IMR-90 (cell line): ENCODE results near the gene ATP11A. TPM values are rescaled to one million over a fixed set of nuclear protein-coding genes. Genes with fewer than 3 reads are reported as not detected.

Experiments
- ATAC-seq: fragments of 200-7000 bp; cut with Tn5 transposase; 2 replicates; pipeline ENCODE4 v1.9.1; 2020; ENCODE audit warnings: low read depth, mild to moderate bottlenecking, moderate library complexity
- BruUV-seq: library from RNA; stranded (reverse); fragments of 400-500 nt; replicated peaks from 2 replicates; lab custom pipeline; 2021; lab: Mats Ljungman, UMichigan
- CTCF ChIA-PET: fragments of 300-600 bp; formaldehyde crosslinking; extraction: SDS; loops from one replicate; lab custom pipeline; 2021; ENCODE audit warnings: antibody characterized with exemption; lab: Yijun Ruan, JAX
- POLR2A ChIA-PET: fragments of 300-600 bp; sonication (Branson Sonifier 250); formaldehyde crosslinking; loops from one replicate; lab custom pipeline; 2022; ENCODE audit warnings: antibody characterized with exemption; ENCODE audit not compliant: unreplicated experiment; lab: Charles Lee
- DNase-seq: peaks from one replicate; pipeline ENCODE4 v3.0.0; 2013
- H2AFZ ChIP-seq: replicated peaks from 2 replicates; pipeline ENCODE3; 2013; ENCODE audit warnings: low read length, mild to moderate bottlenecking; ENCODE audit not compliant: poor library complexity
- H2AK5ac ChIP-seq: 2 replicates; pipeline ENCODE4 v1.6.1; 2013; ENCODE audit warnings: low read depth, low read length, inconsistent platforms
- H2AK9ac ChIP-seq: replicated peaks from 2 replicates; pipeline ENCODE3; 2013; ENCODE audit warnings: mild to moderate bottlenecking, low read depth, low read length, moderate library complexity; ENCODE audit not compliant: poor library complexity
- H2BK120ac ChIP-seq: 2 replicates; pipeline ENCODE4 v1.6.1; 2013; ENCODE audit warnings: low read depth, low read length, inconsistent platforms
- H2BK15ac ChIP-seq: 3 replicates; pipeline ENCODE4 v1.6.1; 2013; ENCODE audit warnings: low read depth, low read length, inconsistent platforms
- H2BK20ac ChIP-seq: 2 replicates; pipeline ENCODE4 v1.6.1; 2013; ENCODE audit warnings: low read depth, mild to moderate bottlenecking, inconsistent platforms, low read length, moderate library complexity
- H2BK5ac ChIP-seq: 2 replicates; pipeline ENCODE4 v1.6.1; 2013; ENCODE audit warnings: mild to moderate bottlenecking, low read depth, low read length, inconsistent platforms; ENCODE audit not compliant: poor library complexity, severe bottlenecking
- H3K14ac ChIP-seq: replicated peaks from 2 replicates; pipeline ENCODE4 v1.6.1; 2013; ENCODE audit warnings: low read depth, low read length, inconsistent platforms
- H3K18ac ChIP-seq: 2 replicates; pipeline ENCODE4 v1.6.1; 2013; ENCODE audit warnings: low read depth, low read length, control low read depth
- H3K23ac ChIP-seq: 2 replicates; pipeline ENCODE4 v1.6.1; 2013; ENCODE audit warnings: low read depth, low read length, inconsistent platforms
- H3K27ac ChIP-seq: 2 replicates; pipeline ENCODE4 v1.5.1; 2013; ENCODE audit warnings: mild to moderate bottlenecking, control low read depth, low read length; ENCODE audit not compliant: insufficient read depth
- H3K27me3 ChIP-seq: 2 replicates; pipeline ENCODE4 v1.6.1; 2013; ENCODE audit warnings: low read length; ENCODE audit not compliant: control insufficient read depth, insufficient read depth
- H3K36me3 ChIP-seq: 2 replicates; pipeline ENCODE4 v1.6.1; 2013; ENCODE audit warnings: low read length, mixed read lengths; ENCODE audit not compliant: control insufficient read depth, insufficient read depth
- H3K4ac ChIP-seq: 2 replicates; pipeline ENCODE4 v1.6.1; 2013; ENCODE audit warnings: low read depth, low read length, inconsistent platforms
- H3K4me1 ChIP-seq: 2 replicates; pipeline ENCODE4 v1.6.1; 2013; ENCODE audit warnings: low read length, mixed read lengths; ENCODE audit not compliant: control insufficient read depth, insufficient read depth
- H3K4me2 ChIP-seq: 2 replicates; pipeline ENCODE4 v1.6.1; 2013; ENCODE audit warnings: low read depth, mild to moderate bottlenecking, control low read depth, low read length, moderate library complexity
- H3K4me3 ChIP-seq: 2 replicates; pipeline ENCODE4 v1.5.1; 2013; ENCODE audit warnings: low read depth, mild to moderate bottlenecking, control low read depth, low read length, moderate library complexity; ENCODE audit not compliant: insufficient read depth
- H3K56ac ChIP-seq: 2 replicates; pipeline ENCODE4 v1.6.1; 2013; ENCODE audit warnings: low read length, inconsistent platforms; ENCODE audit not compliant: insufficient read depth; ENCODE audit errors: extremely low read depth
- H3K79me1 ChIP-seq, 2 experiments: 2 replicates each; pipeline ENCODE4 v1.6.1; 2013; ENCODE audit warnings: low read length in 2 of 2, inconsistent platforms in 1 of 2, low read depth in 1 of 2
- H3K9ac ChIP-seq: 2 replicates; pipeline ENCODE4 v1.6.1; 2013; ENCODE audit warnings: low read depth, low read length, control low read depth
- H3K9me1 ChIP-seq: 2 replicates; pipeline ENCODE4 v1.6.1; 2013; ENCODE audit warnings: low read length, inconsistent platforms; ENCODE audit not compliant: insufficient read depth
- H3K9me3 ChIP-seq: 2 replicates; pipeline ENCODE4 v1.6.1; 2013; ENCODE audit warnings: low read length; ENCODE audit not compliant: control insufficient read depth, insufficient read depth
- H4K20me1 ChIP-seq: 2 replicates; pipeline ENCODE4 v1.6.1; 2013; ENCODE audit warnings: low read length, inconsistent platforms; ENCODE audit not compliant: insufficient read depth
- H4K5ac ChIP-seq: 2 replicates; pipeline ENCODE4 v1.6.1; 2013; ENCODE audit warnings: mild to moderate bottlenecking, low read depth, low read length, control low read depth
- H4K8ac ChIP-seq, 2 experiments: 2 replicates each; pipeline ENCODE4 v1.6.1; 2013; ENCODE audit warnings: low read depth in 2 of 2, low read length in 2 of 2, control low read depth in 1 of 2, inconsistent platforms in 1 of 2
- H4K91ac ChIP-seq: 2 replicates; pipeline ENCODE4 v1.6.1; 2013; ENCODE audit warnings: low read depth, low read length, inconsistent platforms; ENCODE audit not compliant: insufficient read depth
- CEBPB ChIP-seq: IDR thresholded peaks from 2 replicates; pipeline ENCODE4 v1.6.1; 2012; ENCODE audit warnings: low read depth, low read length, improper control_type of control experiment
- CHD1 ChIP-seq: IDR thresholded peaks from 2 replicates; pipeline ENCODE4 v1.6.1; 2012; ENCODE audit warnings: low read depth, low read length, improper control_type of control experiment
- POLR2A ChIP-seq: IDR thresholded peaks from 2 replicates; pipeline ENCODE4 v1.6.1; 2012; ENCODE audit warnings: mild to moderate bottlenecking, low read depth, low read length
- RCOR1 ChIP-seq: IDR thresholded peaks from 2 replicates; pipeline ENCODE4 v1.6.1; 2012; ENCODE audit warnings: mild to moderate bottlenecking, low read length, improper control_type of control experiment; ENCODE audit not compliant: insufficient replicate concordance
- RFX5 ChIP-seq: IDR thresholded peaks from 2 replicates; pipeline ENCODE4 v1.8.0; 2012; ENCODE audit warnings: low read depth, mild to moderate bottlenecking, low read length, moderate library complexity
- WGBS, 2 experiments: methylation state at CpG; one replicate each; pipeline versions ENCODE4 v1.1.5 to v1.1.7; 2013; ENCODE audit warnings: missing lambda C conversion rate in 2 of 2; ENCODE audit not compliant: insufficient read length in 1 of 2; ENCODE audit errors: extremely low coverage in 2 of 2; 5-methylcytosine and 5-hydroxymethylcytosine counted together
- dilution Hi-C: fragments of 300-500 bp; cut with HindIII; formaldehyde crosslinking; loops from one replicate; pipeline ENCODE4 v1.14.3; 2018; ENCODE audit warnings: low sequenced_read_pairs; ENCODE audit not compliant: unreplicated experiment
- in situ Hi-C: fragments of 300-500 bp; cut with MboI; formaldehyde crosslinking; loops from 3 replicates; pipeline ENCODE4 v1.14.3; 2019; ENCODE audit warnings: low sequenced_read_pairs, inconsistent platforms, mixed read lengths
- intact Hi-C: fragments of 100-400 bp; cut with micrococcal nuclease; formaldehyde crosslinking; loops from 2 replicates; pipeline ENCODE4 v1.10.0; 2022
- polyA plus RNA-seq, 3 experiments: library from polyadenylated mRNA; depleted of rRNA; stranded (reverse); fragments of >200 nt; gene quantifications; 2 replicates each; pipeline ENCODE4 v1.2.3, GENCODE V29; 2012; ENCODE audit warnings: low replicate concordance in 1 of 3
- total RNA-seq: library from RNA; depleted of rRNA; stranded (reverse); fragments of >200 nt; gene quantifications from 2 replicates; pipeline ENCODE4 v1.2.3, GENCODE V29; 2012

Gene ATP11A
- total and polyA plus RNA-seq, 2 of the 4 experiments (the other 2 are of a cell fraction), result 8.4 to 12.0 TPM

- dilution Hi-C loops, result no loop called here
- in situ Hi-C loops, result no loop called here
- H2BK5ac ChIP-seq, result no peak overlapping the region
- no peak overlapping the region for H3K56ac ChIP-seq
- no peak overlapping the region for H4K91ac ChIP-seq
- ChIA-PET CTCF (no interaction called here), POLR2A (no interaction called here)
- no peak overlapping the region for H4K8ac ChIP-seq
- 0 out of 2 replicates have a peak, but pooled peaks cover 10% of the 10 kb centered on the region for H4K20me1 ChIP-seq
- H3K14ac ChIP-seq, result no peak overlapping the region
- no peaks in the 10 kb centered on the region for H3K9me3 ChIP-seq
- no peak overlapping the region for H2AK9ac ChIP-seq
- no peak overlapping the region for H2BK20ac ChIP-seq
- no peak overlapping the region for H3K4me2 ChIP-seq
- peaks cover 3% of the 10 kb centered on the region; the same call in 1 of the 2 replicates for H3K36me3 ChIP-seq
- peaks cover 8% of the 10 kb centered on the region for H3K4me1 ChIP-seq
- 0 out of 2 replicates have a peak, but pooled peaks cover 4% of the 10 kb centered on the region for H3K9me1 ChIP-seq
- WGBS, 2 experiments, result no CpG with 5 or more reads among the region's 6 CpGs
- no peak for TF ChIP-seq POLR2A
- no peak for TF ChIP-seq RCOR1
- TF ChIP-seq RFX5, result no peak
- no peak for TF ChIP-seq CHD1
- TF ChIP-seq CEBPB, result no peak
- no peak overlapping the region for H2BK15ac ChIP-seq
- no peak overlapping the region for H3K4me3 ChIP-seq
- H3K18ac ChIP-seq, result no peak overlapping the region
- intact Hi-C loops, result no loop called here
- H3K23ac ChIP-seq, result no peak overlapping the region
- no peak overlapping the region for H4K5ac ChIP-seq
- H3K27me3 ChIP-seq, result no peaks in the 10 kb centered on the region
- no TSS peak for BruUV-seq
- no peak overlapping the region for H2AFZ ChIP-seq
- no peak for DNase-seq
- H2AK5ac ChIP-seq, result no peak overlapping the region
- H3K9ac ChIP-seq, result no peak overlapping the region
- no peak for ATAC-seq
- H3K79me1 ChIP-seq, result peaks cover 2 to 7% of the 10 kb centered on the region in 2 experiments; a peak in 2 of 4 replicates
- no peak overlapping the region for H3K4ac ChIP-seq
- no peak overlapping the region for H3K27ac ChIP-seq
- H2BK120ac ChIP-seq, result no peak overlapping the region
These were observed 76.5 kb downstream of the ATP11A start for GRCh38 chr13:112766336-112766735.
